Activated CD4-positive, alpha-beta T cell treated with anti-CD3 and anti-CD28 coated beads, Interleukin-2, amount 50 U/mL, for 1 hour (primary cell): ENCODE results near the gene DNAH1.
A peak's percentile ranks its signal among the peaks of the same experiment; 100 is the strongest.
"Not testable (repeated sequence)": the region's sequence is repeated elsewhere in the genome, so short reads cannot be mapped to it uniquely, and the experiment has no call there.

Experiments used
- DNase-seq: peaks from one replicate; pipeline ENCODE4 v3.0.0-alpha.2; 2020

The DNAH1 gene

DNA sequence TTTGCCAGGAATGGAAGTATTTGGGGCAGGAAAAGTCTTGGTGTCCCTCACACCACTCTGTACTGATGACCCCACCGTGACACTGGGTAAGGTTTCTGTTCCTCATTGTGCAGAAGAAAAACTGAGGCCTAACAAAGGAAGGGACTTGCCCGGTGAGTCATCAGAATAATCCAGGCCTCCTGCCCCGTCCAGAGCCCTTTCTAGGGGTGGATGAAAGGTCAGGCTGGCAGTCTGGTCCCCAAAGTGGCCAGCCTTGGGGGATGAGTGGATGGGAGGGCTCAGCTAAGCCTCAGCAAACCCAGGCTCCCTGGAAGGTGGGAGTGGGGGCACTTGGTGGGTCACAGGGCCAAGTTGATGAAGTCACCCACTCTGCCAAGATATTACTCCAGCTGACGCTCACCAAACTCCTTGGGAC lies 2.3 kb upstream of the DNAH1 start:
- no peak for DNase-seq

DNA sequence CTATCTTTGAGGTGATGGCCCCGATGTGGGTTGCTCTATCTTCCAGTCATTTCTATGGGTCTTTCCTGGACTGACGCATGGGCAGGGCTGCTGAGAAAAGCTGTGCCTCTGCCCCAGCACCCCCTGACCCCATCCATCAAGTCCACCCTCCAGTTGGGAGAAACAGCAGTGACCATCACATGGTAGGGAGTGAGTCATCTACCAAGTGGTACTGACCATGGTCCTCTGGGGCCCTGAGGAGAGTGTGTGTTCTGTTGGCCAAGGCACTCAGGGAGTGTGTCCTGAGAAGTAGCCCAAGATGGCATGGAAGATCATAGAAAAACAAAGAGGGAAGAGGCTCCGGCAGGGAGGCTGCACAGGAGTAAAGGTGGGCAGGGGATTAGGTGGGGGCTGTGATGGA lies 1.6 kb upstream of the DNAH1 start:
- DNase-seq = no peak

DNA sequence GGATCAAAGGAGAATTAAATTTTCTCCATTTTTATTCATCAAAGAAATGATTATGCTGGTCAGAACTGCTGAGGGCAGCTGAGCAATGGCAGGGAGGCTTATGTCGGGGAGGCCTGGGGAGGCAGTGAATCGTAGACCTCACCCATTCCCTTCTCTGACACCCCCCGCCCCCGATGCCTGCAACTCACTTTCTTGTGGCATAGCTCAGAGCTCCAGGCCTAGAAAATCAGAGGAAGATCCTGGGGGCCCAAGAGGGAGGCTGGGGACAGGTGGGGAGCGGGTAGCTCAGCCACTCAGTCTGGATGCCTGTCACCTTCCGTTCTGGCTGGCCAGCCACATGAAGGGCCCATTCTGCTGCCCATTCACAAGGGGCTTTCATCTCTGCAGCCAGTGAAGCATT lies 1.1 kb upstream of the DNAH1 start:
- DNase-seq = no peak

DNA sequence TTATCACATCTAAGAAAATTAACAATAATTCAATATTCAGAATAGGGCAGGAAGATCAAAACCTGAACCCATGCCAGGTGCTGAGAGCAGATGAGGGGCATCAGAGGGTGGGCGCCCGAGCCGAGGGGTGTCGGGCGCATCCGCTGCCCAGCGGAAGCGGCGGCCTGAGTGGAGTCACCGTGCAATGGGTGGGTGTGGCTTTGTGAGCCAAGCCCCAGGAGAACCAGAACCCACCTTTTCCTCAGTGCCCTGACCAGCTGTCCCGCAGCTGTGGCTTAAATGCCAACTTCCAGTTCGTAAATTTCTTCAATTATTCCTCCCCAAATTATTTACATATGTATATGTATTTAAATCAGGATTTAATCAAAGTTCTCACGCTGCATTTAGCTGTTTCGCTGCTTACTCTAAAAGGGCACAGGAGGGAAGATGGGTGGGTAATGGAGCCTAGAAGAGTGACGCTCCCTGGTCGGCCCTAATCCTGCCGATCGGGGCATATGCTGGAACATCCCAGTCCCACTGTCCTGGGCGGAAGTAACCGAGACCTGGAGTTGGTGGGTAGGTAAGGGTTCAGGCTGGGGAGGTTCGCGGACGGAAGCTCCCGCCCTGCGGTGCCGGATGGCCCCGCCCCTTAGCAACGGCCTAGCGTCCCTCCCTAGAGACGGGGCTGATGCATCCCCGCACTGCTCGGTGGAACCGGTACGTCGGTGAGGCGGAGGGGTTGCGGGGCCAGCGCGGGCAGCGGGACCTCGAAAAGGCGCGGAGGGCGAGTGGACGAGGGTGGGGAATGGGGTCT lies 1.3 kb downstream of the DNAH1 start:
- DNase-seq = peak; percentile 70

DNA sequence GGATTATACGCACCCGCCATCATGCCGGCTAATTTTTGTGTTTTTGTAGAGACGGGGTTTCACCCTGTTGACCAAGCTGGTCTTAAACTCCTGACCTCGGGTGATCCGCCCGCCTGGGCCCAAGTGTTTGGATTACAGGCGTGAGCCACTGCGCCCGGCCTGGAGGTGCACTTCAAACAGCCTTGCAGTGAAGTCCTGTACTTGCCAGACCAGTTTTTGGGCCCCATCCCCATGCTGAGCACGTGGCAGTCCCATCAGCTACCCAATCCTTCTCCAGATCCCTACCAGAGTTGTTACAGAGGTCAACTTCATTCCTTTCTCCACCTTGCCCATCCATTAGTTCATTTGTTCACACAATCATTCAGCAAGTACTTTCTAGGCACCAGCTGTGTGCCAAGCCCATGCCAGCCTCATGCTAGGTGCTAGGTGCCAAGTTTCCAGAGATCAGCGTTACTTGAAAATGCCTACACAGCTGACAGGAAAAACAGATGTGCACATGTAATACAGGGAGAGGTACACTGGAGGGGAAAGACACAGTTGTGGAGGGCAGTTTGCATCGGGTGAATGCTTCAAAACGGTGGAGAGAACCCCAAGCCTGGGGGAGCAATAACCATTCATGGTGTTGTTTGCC lies 2.2 kb downstream of the DNAH1 start:
- DNase-seq = no peak

DNA sequence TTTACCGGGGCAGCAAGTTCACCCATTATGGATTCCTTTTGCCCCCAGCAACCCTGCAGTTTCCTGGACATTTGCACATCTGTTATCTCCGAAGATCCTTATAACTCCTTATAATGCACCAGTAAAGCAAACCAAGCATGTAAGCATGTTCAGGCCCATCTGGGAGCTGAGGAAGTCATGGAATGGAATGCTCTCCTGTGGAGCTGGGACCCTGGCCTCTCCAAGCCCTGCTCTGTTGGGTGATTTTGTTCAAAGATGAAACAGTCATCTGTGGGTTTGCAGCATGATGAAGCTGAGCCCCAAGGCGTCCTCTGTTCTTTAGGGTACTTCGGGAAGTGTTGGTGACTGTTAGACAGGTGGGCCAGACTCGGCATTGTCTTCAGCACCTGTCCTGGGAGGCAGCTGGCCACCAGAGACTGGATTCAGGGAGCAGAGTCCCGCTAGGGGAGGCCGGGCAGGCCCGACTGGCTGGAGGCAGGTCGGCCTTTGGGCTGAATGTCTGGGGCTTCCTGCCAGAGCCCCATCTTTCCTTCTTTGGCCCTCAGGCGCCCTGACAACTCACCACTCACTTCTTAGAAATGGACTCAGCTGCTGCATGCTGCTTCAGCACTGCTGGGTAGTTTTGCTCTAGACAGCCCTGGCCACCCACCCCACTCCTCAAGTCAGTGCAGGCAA lies 3.9 kb downstream of the DNAH1 start:
- no peak for DNase-seq

DNA sequence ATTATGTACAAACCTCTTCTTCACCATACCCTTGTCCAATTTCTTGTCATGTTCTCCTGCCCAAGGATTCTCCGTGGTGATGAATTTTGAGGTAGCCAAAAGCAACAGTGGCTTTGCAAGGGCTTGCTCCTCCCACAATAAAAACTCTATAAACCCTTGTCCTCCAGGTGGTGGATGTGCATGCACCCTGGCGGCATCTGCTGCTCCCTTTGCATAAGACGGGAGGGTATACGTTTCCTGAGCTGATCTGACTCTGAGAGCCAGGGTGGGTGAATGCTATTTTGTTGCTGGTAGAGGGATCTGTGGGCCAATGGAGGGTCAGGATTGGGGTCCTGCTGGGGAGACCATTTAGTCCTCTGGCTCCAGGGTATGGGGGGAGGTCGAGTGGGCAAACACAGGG lies 5.4 kb downstream of the DNAH1 start:
- DNase-seq = no peak

DNA sequence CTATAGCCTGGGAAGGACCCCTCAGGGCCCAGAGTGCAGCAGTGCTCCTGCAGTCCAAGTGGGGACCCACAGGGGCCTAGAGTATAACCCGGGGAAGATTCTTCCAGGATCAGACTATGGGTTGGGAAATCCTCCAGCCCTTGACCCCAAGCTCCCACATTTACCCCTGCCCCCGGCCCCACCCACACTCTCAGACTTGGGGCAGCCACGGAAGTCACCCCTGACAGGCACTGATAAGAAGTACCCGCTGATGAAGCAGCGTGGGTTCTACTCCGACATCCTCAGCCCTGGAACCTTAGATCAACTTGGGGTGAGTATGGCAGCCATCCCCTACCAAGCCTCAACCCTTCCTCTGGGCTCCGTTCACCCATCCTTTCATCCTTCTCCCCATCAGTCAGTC lies 6.3 kb downstream of the DNAH1 start:
- no peak for DNase-seq

DNA sequence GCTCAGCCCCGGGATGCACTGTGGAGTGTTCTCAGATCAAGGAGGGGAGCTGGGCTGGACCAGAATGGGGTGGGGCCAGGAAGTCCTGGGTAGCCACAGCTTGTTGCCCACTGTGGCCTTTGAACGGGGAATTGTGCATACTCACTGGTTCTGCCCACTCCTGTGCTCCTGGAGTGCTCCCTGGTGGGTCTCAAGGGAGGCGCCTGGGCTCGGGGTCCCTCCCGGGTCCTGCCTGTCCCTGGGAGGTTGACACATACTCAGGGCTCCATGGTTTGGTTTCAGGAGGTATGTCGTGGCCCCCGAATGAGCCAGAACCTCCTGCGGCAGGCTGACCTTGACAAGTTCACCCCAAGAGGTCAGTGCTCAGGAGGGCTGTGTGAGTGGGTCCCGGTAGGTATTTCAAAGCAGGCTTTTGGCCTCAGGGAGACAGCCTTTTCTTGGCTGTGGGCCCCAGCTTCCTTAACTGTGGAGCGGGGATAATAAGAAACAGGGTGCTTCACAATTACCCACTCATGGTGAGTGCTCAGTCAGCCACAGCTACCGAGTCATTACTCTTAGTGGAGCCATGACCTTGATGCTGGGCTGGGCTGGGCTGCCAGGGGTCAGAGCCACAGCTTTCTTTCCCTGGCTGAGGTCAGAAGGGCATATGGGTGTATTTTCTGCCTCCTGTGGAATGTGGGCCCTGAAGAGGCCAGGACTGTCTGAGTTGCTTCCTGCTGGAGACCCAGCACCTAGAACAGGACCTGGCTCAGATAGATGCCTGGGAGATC lies 7.6 kb downstream of the DNAH1 start:
- DNase-seq = no peak

DNA sequence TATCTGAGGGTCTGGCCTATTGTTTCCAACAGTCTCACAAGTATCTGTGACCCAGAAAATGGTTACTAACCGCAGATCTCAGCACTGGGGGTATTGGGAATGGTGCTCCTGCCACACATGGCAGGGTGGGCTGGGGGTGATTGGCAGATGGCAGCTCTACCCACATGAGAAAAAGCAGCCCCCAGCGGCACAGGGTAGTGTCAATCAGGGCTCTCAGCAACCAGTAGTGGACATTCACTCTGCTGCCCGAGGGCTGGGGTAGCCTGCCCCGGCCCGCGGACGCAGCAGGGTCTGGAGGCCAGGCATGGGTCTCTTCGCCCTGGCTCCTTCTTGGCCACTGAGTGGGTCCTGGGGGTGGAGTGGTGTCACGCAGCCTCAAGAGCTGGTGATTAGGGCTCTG lies 8.6 kb downstream of the DNAH1 start:
- DNase-seq = no peak

DNA sequence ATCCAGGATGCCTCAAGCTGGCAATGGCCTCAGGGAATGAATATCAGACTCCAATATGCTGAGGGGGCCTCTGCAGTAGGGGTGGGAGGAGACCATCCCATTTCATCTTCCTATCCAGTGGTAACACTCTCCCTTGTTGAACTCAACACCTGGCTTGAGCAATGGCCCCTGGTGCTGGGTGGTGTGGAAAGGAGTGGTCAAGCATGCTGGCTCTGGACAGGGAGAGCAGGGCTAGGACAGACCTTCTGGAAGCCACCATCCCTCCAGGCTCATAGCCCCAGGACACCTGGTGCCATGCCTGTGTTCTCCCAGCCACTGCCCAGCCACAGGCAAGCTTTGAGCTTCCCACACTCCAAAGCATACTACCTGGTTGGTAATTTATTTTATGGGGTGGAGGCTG lies 9.6 kb downstream of the DNAH1 start:
- DNase-seq = no peak

DNA sequence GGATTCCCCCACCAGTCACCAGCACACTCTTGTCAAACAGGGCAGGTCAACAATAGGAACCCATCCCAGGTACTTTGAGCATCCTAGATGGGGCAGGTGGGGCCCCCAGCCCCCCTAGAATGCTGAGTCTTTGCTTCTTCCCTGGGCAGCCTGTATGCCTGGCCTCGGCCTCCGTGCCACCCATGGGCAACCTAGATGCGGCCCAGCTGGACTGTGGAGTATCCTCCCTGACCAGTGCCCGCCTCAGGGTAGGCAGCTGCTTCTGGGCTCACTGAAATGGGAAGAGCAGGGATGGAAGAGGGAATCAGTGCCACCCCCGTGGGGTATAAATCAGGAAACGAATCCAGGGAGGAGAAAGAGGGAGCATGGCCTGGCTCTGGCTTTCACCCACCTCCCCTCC lies 10.9 kb downstream of the DNAH1 start:
- DNase-seq = no peak

DNA sequence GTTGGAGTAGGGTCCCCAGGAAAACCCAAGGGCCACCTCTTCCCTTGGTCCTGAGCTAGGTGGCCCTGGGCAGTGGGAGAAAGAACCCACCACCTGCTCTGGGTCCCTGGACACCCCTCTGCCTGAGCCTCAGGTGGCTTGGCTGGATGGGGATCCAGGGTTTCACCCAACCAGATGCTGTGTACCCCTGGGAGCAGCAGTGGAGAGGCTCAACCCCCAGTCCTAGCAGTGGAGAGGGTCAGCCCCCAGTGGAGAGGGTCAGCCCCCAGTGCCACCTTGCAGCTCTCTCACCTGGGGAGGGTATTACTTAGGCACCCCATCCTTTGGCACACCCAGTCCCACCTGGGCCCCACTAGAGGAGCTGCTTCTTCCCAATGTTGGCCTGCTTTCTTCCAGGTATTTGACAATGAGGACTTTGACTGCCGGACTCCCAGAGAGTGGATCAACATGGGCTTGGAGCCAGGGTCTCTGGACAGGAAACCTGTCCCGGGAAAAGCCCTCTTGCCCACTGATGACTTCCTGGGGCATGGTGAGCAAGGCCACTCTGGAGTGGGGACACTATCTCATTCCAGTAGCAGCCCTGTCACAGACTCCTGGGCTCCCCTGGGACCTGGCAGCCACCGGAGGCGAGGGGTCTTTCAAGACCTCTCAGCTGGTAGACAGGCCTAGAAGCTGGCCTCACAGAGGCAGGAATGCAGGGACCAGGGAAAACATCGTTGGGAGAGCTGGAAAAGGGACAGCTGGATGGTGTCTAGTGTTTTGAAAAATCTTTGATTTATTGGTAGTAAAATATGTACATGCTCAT lies 11.6 kb downstream of the DNAH1 start:
- no peak for DNase-seq

DNA sequence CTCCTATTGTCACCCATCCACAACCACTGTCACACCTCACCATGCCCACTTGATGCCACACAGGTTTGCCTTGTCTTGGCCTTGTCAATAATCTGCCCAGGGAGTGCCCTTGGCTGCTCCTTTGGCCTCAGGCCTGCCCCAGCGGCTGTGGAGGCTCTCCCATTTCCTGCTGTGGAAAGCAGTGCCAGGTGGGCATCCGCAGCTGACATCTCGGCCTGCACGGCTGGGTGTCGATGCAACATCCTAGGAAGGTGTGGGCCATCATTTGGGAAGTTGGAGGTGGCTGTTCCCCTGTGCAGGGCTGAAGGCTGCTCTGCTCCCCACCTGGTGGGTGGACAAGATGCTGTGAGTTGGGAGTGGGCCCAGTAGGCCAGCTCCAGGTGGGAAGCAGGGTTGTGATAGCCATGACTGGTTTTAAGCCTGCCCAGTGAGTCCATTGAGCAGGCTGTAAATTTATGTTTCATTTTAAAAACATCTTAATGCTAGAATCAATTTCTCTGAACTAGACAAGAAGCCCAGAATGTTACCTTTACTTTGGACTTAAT lies 12.5 kb downstream of the DNAH1 start:
- DNase-seq = no peak

DNA sequence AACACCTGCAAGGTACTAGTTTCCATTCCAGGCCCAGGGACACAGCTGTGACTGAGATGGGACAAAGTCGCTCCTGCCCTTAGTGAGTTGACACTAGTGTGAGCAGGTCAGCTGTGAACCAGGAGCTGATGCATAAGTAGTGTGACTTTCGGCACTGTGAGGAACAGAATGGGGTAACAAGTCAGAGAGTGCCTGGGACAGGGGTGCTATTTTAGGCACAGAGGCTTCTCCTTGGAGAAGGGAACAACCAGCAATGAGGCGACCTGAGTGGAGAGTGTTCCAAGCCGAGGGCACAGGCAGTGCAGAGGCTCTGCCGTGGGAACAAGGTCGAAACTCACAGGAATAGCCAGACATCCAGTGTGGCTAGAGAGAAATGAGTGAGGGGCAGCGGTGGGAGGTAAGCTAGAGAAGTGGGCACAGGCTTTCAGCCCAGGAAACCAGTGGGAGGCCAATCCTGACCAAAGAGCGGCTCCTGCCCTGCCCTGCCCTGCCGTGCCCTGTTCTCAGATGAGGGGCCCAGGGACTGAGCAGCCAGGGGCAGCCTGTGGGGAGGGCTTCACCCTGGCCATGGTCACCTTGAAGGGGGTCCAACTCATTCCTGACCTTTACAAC lies 14.2 kb downstream of the DNAH1 start:
- no peak for DNase-seq

DNA sequence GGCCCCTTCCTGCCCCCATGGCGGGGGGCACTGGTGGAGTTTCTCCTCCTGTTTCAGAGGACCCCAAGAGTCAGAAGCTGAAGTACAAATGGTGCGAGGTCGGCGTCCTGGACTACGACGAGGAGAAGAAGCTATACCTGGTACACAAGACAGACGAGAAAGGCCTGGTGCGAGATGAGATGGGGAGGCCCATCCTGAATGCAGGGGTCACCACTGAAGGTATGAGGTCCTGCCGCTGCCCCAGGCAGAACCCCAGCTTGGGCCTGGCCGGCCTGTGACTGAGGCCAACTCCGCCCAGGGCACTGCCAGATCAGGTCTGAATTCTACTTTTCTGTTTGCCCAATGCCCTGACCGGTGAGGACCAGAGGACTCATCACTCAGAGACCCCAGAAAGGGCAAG lies 15.0 kb downstream of the DNAH1 start:
- DNase-seq = no peak

DNA sequence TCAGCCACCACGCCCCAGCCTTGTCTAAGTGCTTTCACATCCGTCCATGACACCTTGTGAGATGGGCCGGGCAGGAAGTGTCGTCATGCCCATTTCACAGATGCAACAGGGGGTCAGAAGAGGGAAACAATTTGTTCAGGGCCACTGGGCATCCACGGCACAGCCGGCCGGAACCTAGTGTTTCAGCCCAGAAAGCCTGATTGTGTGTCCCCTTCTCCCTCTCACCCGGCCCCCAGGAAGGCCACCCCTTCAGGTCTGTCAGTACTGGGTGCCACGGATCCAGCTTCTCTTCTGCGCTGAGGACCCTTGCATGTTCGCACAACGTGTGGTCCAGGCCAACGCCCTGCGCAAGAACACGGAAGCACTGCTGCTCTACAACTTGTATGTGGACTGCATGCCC lies 15.8 kb downstream of the DNAH1 start:
- no peak for DNase-seq

DNA sequence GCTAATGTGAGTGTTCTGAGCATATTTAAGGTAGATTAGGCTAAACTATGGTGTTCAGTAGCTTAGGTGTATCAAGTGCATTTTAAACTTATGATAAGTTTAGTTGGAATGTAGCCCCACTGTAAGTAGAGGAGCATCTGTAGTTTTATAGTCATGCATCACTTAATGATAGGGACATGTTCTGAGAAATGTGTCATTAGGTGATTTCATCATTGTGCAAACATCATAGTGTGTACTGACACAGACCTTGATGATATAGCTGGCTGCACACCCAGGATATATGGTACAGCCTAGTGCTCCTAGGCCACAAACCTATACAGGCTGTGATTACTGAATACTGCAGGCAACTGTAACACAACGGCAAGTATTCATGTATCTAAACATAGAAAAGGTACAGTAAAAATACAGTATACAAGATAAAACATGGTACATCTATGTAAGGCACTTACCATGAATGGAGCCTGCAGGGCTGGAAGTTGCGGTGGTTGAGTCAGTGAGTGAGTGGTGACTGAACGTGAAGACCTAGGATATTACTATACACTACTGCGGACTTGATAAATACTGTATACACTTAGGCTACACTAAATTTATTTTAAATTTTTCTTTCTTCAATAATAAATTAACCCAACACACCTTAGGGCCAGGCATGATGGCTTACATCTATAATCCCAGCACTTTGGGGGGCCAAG lies 17.9 kb downstream of the DNAH1 start:
- no peak for DNase-seq

DNA sequence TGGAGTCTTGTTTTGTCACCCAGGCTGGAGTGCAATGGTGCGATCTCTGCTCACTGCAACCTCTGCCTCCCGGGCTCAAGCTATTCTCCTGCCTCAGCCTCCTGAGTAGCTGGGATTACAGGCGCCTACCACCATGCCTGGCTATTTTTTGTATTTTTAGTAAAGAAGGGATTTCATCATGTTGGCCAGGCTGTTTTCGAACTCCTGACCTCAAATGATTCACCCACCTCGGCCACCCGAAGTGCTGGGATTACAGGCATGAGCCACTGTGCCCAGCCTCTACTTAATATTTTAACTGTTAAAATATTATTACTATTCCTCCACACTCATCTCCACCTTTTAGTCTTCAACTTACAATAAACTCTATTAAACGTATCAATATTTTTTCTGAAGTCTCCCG lies 22.0 kb downstream of the DNAH1 start:
- DNase-seq = not testable (repeated sequence)

DNA sequence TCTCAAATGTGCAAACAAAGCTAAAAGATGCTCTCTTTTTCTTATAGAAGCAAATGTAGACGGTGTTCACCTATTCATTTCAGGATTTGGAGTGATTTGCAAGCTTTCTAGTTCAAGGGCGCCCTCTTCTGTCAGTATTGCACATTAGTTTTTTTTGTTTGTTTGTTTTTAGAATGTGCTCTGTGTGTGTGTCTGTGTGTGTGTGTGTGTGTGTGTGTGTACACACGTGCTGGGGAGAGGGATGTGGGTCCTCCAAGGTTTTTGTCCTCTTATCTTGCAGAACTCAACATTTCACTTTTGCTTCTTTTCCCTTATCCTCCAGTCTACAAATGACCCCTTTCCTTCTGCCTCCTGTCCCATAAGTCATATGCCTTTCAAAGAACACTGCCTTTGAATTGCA lies 23.5 kb downstream of the DNAH1 start:
- DNase-seq = peak; percentile 34

DNA sequence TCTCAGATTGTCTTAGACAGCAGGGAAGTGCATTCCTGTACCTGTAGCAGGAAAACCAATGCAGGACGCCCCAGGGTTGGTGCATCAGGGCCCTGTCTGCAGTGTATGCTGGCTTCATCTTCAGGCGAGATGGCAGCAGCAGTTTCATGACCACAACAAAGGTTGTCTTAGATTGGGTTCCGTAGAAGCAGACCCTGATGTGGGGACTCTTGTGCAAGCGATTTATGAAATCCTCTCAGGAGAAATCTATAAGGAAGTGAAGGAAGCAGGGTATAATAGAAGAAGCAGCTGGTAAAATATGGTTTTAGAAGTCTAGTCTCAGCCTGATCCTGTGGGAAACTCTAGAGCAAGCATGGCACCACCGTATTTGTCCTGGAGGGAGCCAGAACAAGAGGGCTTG lies 25.0 kb downstream of the DNAH1 start:
- DNase-seq = no peak
